Activated naive CD8-positive, alpha-beta T cell treated with anti-CD3 and anti-CD28 coated beads for 36 hours (primary cell): Measurements from ENCODE around the gene MAP3K14. TPM values are rescaled to one million over a fixed set of nuclear protein-coding genes. Genes with fewer than 3 reads are reported as not detected.

Experiments
- DNase-seq: peaks from one replicate; pipeline ENCODE4 v3.0.0; 2021
- H3K27ac Mint-ChIP-seq: one replicate; pipeline ENCODE4 v1.8.0; 2022; ENCODE audit warnings: mild to moderate bottlenecking, moderate library complexity, mixed read lengths
- H3K27me3 Mint-ChIP-seq: one replicate; pipeline ENCODE4 v1.8.0; 2022; ENCODE audit warnings: mild to moderate bottlenecking, mixed read lengths
- H3K36me3 Mint-ChIP-seq: one replicate; pipeline ENCODE4 v1.8.0; 2021; ENCODE audit warnings: mild to moderate bottlenecking, mixed read lengths
- H3K4me1 Mint-ChIP-seq: one replicate; pipeline ENCODE4 v1.8.0; 2021; ENCODE audit warnings: mixed read lengths
- H3K4me3 Mint-ChIP-seq: one replicate; pipeline ENCODE4 v1.8.0; 2022; ENCODE audit warnings: mild to moderate bottlenecking, moderate library complexity, mixed read lengths
- H3K9me3 Mint-ChIP-seq: one replicate; pipeline ENCODE4 v1.8.0; 2022; ENCODE audit warnings: mixed read lengths
- total RNA-seq, 2 experiments: library from RNA; stranded (reverse); gene quantifications; one replicate each; pipeline ENCODE4 v1.2.3, GENCODE V29; 2021

MAP3K14 gene
- total RNA-seq, 2 experiments from 2014 or later = 27.1 to 28.3 TPM

- Mint-ChIP-seq H3K9me3 (no peaks in the 10 kb centered on the region), H3K36me3 (peaks cover 34% of the 10 kb centered on the region), H3K27ac (no peak overlapping the region), H3K4me3 (no peak overlapping the region), H3K27me3 (no peaks in the 10 kb centered on the region), H3K4me1 (peaks cover 9% of the 10 kb centered on the region)
- no peak for DNase-seq
Measured at GRCh38 chr17:45240905-45241327, 75.9 kb downstream of the MAP3K14 start.

- no peak for DNase-seq
- Mint-ChIP-seq H3K27me3 (no peaks in the 10 kb centered on the region), H3K9me3 (no peaks in the 10 kb centered on the region), H3K36me3 (peaks cover 37% of the 10 kb centered on the region), H3K4me3 (no peak overlapping the region), H3K27ac (no peak overlapping the region), H3K4me1 (peaks cover 27% of the 10 kb centered on the region)
Measured at GRCh38 chr17:45238155-45238774, 78.6 kb downstream of the MAP3K14 start.

- peak overlapping the region; percentile 34 for H3K27ac Mint-ChIP-seq
- no peak for DNase-seq
- peaks cover 34% of the 10 kb centered on the region for H3K36me3 Mint-ChIP-seq
- H3K9me3 Mint-ChIP-seq = no peaks in the 10 kb centered on the region
- no peaks in the 10 kb centered on the region for H3K27me3 Mint-ChIP-seq
- peaks cover 29% of the 10 kb centered on the region for H3K4me1 Mint-ChIP-seq
- H3K4me3 Mint-ChIP-seq = no peak overlapping the region
Measured at GRCh38 chr17:45237686-45238085, 79.1 kb downstream of the MAP3K14 start.

GRCh38 chr17:45236282-45236606 is 80.6 kb downstream of the MAP3K14 start:
- DNase-seq = no peak
- Mint-ChIP-seq H3K4me1 (peaks cover 42% of the 10 kb centered on the region), H3K4me3 (no peak overlapping the region), H3K9me3 (no peaks in the 10 kb centered on the region), H3K36me3 (peaks cover 45% of the 10 kb centered on the region), H3K27me3 (no peaks in the 10 kb centered on the region), H3K27ac (peak overlapping the region; percentile 75)

DNA sequence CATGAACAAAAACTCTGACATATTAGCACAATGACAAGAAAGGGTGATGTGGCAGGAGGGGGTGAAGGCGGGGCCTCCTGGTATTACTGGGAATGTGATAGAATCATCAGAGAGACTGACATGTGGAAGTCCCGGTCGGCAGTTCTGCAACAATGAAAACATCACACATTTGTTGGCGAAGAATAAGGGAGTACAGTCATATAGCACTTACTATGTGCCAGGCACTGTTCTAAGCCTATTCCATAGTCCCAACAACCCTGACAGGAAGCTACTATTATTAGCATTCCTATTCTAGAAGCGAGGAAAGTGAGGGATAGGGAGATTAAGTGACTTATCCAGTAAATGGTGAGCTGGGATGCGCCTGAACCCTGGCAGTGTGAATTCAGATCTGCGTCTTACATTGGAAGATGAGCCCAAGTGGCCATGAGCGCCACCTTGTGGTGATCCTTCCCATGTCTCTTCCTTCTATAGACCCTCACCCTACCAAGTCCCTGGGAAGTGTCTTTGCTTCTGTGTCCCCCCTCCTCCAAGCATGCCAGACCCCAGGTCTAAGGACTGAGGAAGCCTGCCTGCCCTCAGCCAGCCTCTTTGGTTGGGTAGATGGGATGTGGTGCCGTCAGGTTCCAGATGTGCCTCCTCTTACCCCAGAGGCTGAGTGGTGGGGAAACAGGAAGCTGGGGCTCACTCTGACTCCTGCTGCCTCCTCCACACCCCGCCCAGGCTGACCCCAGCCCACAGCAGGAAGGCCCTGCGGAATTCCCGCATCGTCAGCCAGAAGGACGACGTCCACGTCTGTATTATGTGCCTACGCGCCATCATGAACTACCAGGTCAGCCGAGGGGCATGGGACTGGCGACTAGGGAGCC is 81.2 kb downstream of the MAP3K14 start:
- H3K27me3 Mint-ChIP-seq = no peaks in the 10 kb centered on the region
- H3K9me3 Mint-ChIP-seq = no peaks in the 10 kb centered on the region
- no peak overlapping the region for H3K4me3 Mint-ChIP-seq
- H3K4me1 Mint-ChIP-seq = peaks cover 45% of the 10 kb centered on the region
- H3K36me3 Mint-ChIP-seq = peaks cover 46% of the 10 kb centered on the region
- peak overlapping the region; percentile 75 for H3K27ac Mint-ChIP-seq
- peak; percentile 65 for DNase-seq

DNA sequence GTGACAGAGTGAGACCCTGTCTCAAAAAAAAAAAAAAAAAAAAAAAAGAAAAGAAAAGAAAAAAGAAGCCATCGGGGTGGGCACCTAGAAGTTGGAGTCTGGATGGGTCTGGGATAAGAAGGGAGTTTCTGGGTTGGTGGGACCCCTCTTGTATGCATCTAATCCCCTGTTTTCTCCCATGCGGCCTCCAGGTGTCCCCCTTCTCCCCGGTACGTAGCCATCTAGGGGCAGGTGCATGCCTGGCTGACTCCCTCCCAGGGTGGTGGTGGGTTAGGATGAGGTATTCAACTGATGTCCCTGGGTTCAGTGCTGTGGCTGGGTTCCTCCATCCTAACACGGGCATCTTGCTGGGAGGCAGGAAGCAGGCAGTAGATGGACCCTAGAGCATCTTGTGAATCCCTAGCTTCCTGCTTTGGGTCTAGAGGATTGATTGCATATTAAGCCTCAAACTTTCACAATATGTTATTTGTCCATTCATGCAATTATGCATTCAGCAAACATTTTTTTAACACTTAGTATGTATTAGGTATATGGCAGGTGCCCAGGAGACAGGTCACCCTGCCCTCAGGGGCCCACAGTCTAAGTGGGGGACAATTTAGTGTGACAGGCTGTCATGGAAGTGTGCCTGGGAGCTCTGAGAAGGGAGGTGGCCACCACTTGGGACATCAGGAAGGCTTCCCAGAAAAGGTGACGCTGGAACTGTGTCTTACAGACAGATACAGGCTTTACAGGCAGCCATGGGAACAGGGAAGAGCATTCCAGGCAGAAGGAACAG is 82.0 kb downstream of the MAP3K14 start:
- H3K36me3 Mint-ChIP-seq = peaks cover 54% of the 10 kb centered on the region

DNA sequence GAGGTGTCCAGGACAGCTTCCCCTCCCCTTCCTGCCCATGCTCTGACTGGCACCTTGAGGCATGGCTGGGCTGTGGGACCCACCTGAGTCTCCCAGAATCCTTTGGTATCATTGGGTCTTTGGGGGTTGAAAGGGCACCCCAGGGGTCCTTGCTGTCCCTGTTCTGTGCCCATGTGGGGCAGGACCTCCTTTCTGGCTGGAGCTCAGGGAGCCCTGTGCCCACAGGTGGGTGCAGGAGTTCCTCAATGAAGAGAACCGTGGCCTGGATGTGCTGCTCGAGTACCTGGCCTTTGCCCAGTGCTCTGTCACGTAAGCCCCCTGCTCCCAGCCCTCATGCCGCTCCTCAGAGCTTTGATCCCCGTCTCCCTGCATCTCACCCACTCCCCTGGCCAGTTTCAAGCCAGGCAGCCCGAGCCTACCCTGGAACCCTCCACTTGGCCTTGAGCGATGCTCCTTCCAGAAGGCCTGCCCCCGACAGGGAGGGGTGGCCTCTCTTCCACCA is 83.3 kb downstream of the MAP3K14 start:
- Mint-ChIP-seq H3K9me3 (no peaks in the 10 kb centered on the region), H3K4me1 (peaks cover 64% of the 10 kb centered on the region), H3K36me3 (peaks cover 47% of the 10 kb centered on the region), H3K4me3 (peak overlapping the region; percentile 30), H3K27me3 (no peaks in the 10 kb centered on the region), H3K27ac (peak overlapping the region; percentile 83)
- DNase-seq = no peak

More for the DNA sequence above, 82.0 kb downstream of the MAP3K14 start:
- Mint-ChIP-seq H3K9me3 (no peaks in the 10 kb centered on the region), H3K4me1 (peaks cover 53% of the 10 kb centered on the region), H3K27me3 (no peaks in the 10 kb centered on the region), H3K4me3 (peak overlapping the region; percentile 30), H3K27ac (peak overlapping the region; percentile 58)
- DNase-seq = peak; percentile 47

DNA sequence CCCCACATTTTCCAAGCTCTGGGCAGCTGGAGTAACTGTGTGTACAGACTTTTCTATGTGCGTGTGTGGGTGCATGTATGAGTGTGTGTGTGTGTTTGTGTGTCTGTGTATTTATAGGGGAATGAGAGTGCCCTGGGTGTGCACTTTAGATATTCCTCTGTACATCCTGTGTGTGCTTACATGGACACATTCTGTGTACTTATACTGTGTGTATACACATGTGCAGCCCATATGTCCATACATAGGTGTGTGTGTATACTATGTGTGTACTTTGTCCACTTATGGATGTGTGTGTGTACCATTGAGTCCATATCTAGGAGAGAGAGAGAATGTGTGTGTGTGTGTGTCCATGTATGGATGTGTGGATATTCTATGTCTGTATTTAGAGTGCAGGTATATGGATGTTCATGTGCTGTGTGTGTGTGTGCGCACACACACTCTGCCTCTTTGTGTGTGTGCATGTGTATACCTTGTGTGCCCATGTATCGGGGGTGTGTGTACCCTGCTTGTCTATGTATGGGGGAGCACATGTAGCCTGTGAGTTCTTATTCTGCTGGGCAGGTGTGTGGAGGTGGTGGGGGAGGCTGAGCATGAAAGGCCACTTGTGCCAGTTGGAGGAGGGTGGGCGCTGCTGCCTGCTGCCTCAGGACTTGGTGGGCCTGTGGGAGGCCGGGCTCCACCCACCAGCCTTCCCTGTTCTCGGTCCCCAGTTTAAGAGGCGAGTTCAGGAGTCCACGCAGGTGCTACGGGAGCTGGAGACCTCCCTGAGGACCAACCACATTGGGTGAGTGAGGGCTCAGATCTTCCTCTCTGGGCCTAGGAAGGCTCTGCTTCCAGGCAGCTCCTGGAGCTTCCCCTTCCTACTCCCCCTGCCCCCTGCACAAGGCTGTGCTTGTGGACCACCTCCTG is 84.1 kb downstream of the MAP3K14 start:
- DNase-seq = no peak
- H3K36me3 Mint-ChIP-seq = peaks cover 46% of the 10 kb centered on the region

GRCh38 chr17:45231481-45232116 is 85.2 kb downstream of the MAP3K14 start:
- peaks cover 76% of the 10 kb centered on the region for H3K4me1 Mint-ChIP-seq
- DNase-seq = no peak
- H3K4me3 Mint-ChIP-seq = peak overlapping the region; percentile 96
- H3K36me3 Mint-ChIP-seq = peaks cover 44% of the 10 kb centered on the region
- H3K27me3 Mint-ChIP-seq = no peaks in the 10 kb centered on the region
- H3K27ac Mint-ChIP-seq = peak overlapping the region; percentile 75
- no peaks in the 10 kb centered on the region for H3K9me3 Mint-ChIP-seq

More for the DNA sequence above, 84.1 kb downstream of the MAP3K14 start:
- no peaks in the 10 kb centered on the region for H3K9me3 Mint-ChIP-seq
- peak overlapping the region; percentile 96 for H3K4me3 Mint-ChIP-seq
- H3K27me3 Mint-ChIP-seq = no peaks in the 10 kb centered on the region
- H3K4me1 Mint-ChIP-seq = peaks cover 67% of the 10 kb centered on the region
- peak overlapping the region; percentile 75 for H3K27ac Mint-ChIP-seq

GRCh38 chr17:45230787-45231480 is 85.9 kb downstream of the MAP3K14 start:
- peak overlapping the region; percentile 96 for H3K4me3 Mint-ChIP-seq
- H3K27ac Mint-ChIP-seq = peak overlapping the region; percentile 99

DNA sequence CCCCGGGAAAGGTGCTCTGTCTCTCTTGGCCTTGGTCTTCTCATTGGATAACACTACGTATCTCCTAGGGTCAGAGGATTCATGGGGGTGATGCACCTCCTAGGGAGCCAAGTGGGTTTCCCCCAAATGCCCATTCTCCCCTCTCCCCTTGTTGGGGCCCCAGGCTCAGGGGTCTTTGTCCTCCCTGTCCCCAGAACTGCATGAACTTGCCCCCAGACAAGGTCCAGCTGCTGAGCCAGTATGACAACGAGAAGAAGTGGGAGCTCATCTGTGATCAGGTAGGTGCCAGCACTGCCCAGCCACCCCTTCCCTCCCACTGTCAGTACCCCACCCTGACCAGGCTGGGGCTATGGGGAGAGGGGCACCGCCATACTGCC is 86.4 kb downstream of the MAP3K14 start:
- no peak for DNase-seq
- peak overlapping the region; percentile 99 for H3K27ac Mint-ChIP-seq
- peak overlapping the region; percentile 96 for H3K4me3 Mint-ChIP-seq
- peaks cover 82% of the 10 kb centered on the region for H3K4me1 Mint-ChIP-seq
- H3K27me3 Mint-ChIP-seq = no peaks in the 10 kb centered on the region
- peaks cover 51% of the 10 kb centered on the region for H3K36me3 Mint-ChIP-seq
- no peaks in the 10 kb centered on the region for H3K9me3 Mint-ChIP-seq

More at GRCh38 chr17:45230787-45231480, 85.9 kb downstream of the MAP3K14 start:
- Mint-ChIP-seq H3K27me3 (no peaks in the 10 kb centered on the region), H3K9me3 (no peaks in the 10 kb centered on the region), H3K4me1 (peaks cover 82% of the 10 kb centered on the region), H3K36me3 (peaks cover 49% of the 10 kb centered on the region)
- DNase-seq = no peak

- H3K36me3 Mint-ChIP-seq = peaks cover 49% of the 10 kb centered on the region
- no peaks in the 10 kb centered on the region for H3K9me3 Mint-ChIP-seq
- peaks cover 82% of the 10 kb centered on the region for H3K4me1 Mint-ChIP-seq
- peak; percentile 72 for DNase-seq
- H3K4me3 Mint-ChIP-seq = peak overlapping the region; percentile 96
- peak overlapping the region; percentile 99 for H3K27ac Mint-ChIP-seq
- H3K27me3 Mint-ChIP-seq = no peaks in the 10 kb centered on the region
Measured at GRCh38 chr17:45229681-45230409, 87.0 kb downstream of the MAP3K14 start.
